DND-41 (cell line): ENCODE results near the gene WDR5.

Experiments used
- CTCF ChIP-seq: IDR thresholded peaks from 2 replicates; pipeline ENCODE4 v1.5.1; 2012; ENCODE audit warnings: borderline replicate concordance, low read length, moderate library complexity, mild to moderate bottlenecking; ENCODE audit not compliant: poor library complexity, severe bottlenecking; ENCODE audit errors: extremely low read depth
- EZH2 ChIP-seq: IDR thresholded peaks from 3 replicates; pipeline ENCODE4 v1.6.1; 2012; ENCODE audit warnings: borderline replicate concordance, low read depth, mild to moderate bottlenecking, moderate library complexity, low read length, inconsistent platforms; ENCODE audit not compliant: severe bottlenecking

GRCh38 chr9:134189145-134189469 lies 53.2 kb downstream of the WDR5 start:
- TF ChIP-seq CTCF (no peak), EZH2 (no peak)
